22Rv1 (cell line): Measurements from ENCODE around the gene KRTAP10-9.

Experiments
- ZFX ChIP-seq: fragments of 450-650 bp; IDR thresholded peaks from 2 replicates; pipeline ENCODE4 v1.6.1; 2017; ENCODE audit warnings: antibody characterized with exemption, borderline replicate concordance
- TF ChIP-seq, protein P1 (sequence below): fragments of 450-650 bp; IDR thresholded peaks from 2 replicates; pipeline ENCODE4 v1.5.1; 2017; ENCODE audit warnings: mild to moderate bottlenecking

DNA sequence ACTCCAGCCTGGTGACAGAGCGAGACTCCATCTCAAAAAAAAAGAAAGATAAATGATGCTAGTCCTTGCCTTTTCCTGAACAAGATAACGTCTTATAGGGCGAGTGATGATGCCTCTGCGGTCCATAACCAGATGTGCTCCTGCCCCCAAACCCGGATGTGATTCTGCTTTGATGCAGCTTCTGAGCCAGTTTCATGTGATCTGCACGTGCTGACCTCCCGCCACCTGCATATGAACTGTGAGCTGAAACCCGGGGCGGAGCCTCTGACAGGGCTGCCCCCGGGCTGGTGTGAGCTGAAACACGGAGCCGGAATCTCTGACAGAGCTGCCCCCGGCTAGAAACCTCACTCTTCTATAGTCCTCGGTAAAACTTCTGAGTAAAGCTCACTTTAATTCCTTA lies 26.2 kb downstream of the KRTAP10-9 start:
- TF ChIP-seq, protein P1, sequence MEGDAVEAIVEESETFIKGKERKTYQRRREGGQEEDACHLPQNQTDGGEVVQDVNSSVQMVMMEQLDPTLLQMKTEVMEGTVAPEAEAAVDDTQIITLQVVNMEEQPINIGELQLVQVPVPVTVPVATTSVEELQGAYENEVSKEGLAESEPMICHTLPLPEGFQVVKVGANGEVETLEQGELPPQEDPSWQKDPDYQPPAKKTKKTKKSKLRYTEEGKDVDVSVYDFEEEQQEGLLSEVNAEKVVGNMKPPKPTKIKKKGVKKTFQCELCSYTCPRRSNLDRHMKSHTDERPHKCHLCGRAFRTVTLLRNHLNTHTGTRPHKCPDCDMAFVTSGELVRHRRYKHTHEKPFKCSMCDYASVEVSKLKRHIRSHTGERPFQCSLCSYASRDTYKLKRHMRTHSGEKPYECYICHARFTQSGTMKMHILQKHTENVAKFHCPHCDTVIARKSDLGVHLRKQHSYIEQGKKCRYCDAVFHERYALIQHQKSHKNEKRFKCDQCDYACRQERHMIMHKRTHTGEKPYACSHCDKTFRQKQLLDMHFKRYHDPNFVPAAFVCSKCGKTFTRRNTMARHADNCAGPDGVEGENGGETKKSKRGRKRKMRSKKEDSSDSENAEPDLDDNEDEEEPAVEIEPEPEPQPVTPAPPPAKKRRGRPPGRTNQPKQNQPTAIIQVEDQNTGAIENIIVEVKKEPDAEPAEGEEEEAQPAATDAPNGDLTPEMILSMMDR: no peak
- TF ChIP-seq ZFX: no peak
